ENCODE data around the gene ENTREP1. TPM values are rescaled to one million over a fixed set of nuclear protein-coding genes. Genes with fewer than 3 reads are reported as not detected.

ENTREP1 gene
- total RNA-seq, 1 donor from 2014 or later = 2.6 TPM

DNA sequence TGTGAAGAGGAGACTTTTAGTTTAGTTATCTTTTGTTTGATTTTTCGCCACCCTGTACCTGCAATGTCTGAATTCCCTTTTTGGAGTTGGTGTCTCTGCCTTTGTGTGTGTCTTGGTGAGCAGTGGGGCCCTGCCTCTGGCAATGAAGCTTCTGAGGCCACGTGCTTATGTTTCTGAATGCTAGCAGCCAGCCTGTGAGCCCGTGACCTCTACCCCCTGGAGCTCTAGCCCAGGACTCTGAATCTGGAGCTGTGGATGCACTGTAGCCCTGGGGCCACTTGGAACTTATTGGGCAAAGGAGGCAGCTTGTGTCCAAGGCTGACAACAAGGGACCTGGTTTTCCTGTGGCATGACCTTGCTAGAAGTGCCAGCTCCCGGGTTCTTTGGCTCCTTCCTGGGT is 19.4 kb downstream of the ENTREP1 start:
- Mint-ChIP-seq H3K4me1 (peaks cover 19% of the 10 kb centered on the region), H3K36me3 (peaks cover 3% of the 10 kb centered on the region), H3K9me3 (peaks cover 3% of the 10 kb centered on the region), H3K27me3 (ENCODE audit: low read depth) (no peaks in the 10 kb centered on the region), H3K27ac (no peak overlapping the region), H3K4me3 (no peak overlapping the region)
- TF ChIP-seq, protein P1, sequence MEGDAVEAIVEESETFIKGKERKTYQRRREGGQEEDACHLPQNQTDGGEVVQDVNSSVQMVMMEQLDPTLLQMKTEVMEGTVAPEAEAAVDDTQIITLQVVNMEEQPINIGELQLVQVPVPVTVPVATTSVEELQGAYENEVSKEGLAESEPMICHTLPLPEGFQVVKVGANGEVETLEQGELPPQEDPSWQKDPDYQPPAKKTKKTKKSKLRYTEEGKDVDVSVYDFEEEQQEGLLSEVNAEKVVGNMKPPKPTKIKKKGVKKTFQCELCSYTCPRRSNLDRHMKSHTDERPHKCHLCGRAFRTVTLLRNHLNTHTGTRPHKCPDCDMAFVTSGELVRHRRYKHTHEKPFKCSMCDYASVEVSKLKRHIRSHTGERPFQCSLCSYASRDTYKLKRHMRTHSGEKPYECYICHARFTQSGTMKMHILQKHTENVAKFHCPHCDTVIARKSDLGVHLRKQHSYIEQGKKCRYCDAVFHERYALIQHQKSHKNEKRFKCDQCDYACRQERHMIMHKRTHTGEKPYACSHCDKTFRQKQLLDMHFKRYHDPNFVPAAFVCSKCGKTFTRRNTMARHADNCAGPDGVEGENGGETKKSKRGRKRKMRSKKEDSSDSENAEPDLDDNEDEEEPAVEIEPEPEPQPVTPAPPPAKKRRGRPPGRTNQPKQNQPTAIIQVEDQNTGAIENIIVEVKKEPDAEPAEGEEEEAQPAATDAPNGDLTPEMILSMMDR (IDR thresholded peaks at IDR 0.05; ENCODE audit: unreplicated experiment) = no peak
- no peak for DNase-seq (ENCODE audit: low spot score in 2 of 2, unreplicated experiment in 2 of 2)

DNA sequence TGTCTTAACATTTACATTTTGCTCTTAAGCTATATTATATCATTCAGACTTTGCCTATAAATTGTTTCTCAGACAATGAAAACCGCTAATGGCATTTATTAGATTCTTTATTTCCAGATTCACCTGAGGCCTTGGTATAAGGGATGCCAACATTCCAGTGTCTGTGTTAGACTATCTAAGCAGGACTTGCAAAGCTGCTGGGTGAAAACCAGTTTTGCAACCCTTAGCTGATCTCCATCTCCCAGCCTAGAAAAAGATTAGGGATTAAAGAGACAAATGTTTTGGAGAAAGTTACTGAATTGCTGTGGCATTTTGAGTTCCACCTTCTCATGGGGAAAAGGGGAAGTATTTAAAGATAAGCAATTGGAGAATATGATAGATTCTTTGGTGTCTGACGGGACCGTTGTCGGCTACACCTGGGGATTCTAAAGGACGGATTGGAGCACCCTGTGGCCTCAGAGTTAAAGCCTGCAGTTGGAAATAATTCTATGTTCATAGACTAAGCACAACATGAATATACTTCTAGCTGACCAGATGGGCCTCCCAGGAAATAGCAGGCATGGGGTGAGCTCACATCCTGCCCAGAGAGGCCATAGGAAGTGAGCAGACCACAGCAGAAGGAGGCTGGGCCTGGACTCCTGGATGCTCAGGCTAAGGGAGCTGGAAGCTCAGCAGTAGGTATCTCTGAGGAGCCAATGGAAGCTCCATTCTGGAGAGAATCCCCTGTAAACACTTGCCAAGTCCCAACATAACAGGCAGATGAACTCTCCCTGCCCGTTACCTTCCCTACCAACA is 21.8 kb downstream of the ENTREP1 start:
- TF ChIP-seq, protein P1 (IDR thresholded peaks at IDR 0.05; ENCODE audit: unreplicated experiment) = no peak
- H3K4me1 Mint-ChIP-seq = peaks cover 19% of the 10 kb centered on the region
- H3K27me3 Mint-ChIP-seq (ENCODE audit: low read depth) = no peaks in the 10 kb centered on the region
- no peak overlapping the region for H3K4me3 Mint-ChIP-seq
- H3K9me3 Mint-ChIP-seq = peaks cover 13% of the 10 kb centered on the region
- DNase-seq (ENCODE audit: low spot score in 2 of 2, unreplicated experiment in 2 of 2) = no peak
- H3K27ac Mint-ChIP-seq = peak overlapping the region; percentile 71
- H3K36me3 Mint-ChIP-seq = peaks cover 3% of the 10 kb centered on the region

DNA sequence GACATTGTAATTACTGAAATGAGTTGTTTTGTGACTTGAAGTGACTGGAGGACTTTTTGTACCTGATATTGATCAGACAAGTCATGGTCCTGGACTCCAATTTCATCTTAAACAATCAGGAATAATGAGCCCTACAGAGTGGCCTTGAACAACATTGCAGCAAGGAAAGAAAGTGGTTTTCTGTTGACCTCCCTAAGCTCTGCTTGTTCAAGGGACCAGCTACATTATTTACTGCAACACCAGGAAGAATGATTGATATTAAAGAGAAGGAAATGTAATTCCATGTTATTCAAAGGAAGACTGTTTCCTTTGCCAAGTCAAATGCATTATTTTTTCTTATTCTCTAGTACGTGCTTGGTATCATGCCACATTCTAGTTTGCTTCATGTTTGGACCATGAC is 22.6 kb downstream of the ENTREP1 start:
- Mint-ChIP-seq H3K9me3 (peaks cover 13% of the 10 kb centered on the region), H3K27ac (peak overlapping the region; percentile 71), H3K27me3 (ENCODE audit: low read depth) (no peaks in the 10 kb centered on the region), H3K4me1 (peaks cover 19% of the 10 kb centered on the region), H3K4me3 (no peak overlapping the region), H3K36me3 (peaks cover 3% of the 10 kb centered on the region)
- no peak for DNase-seq (ENCODE audit: low spot score in 2 of 2, unreplicated experiment in 2 of 2)
- TF ChIP-seq, protein P1 (IDR thresholded peaks at IDR 0.05; ENCODE audit: unreplicated experiment) = no peak

DNA sequence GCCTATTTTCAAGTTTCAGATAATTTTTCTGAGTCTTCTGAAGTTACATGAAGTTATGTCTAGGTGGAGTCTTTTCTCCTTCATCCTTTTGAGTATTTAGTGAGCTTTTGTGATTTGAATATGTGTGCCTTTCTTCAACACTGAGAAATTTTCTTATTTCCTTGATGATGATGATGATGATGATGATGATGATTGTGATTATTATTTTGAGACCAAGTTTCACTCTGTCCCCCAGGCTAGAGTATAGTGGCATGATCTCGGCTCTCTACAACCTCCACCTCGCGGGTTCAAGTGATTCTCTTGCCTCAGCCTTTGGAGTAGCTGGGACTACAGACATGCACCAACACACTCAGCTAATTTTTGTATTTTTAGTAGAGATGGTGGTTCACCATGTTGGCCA is 26.2 kb downstream of the ENTREP1 start:
- no peak overlapping the region for H3K27ac Mint-ChIP-seq
- TF ChIP-seq, protein P1 (IDR thresholded peaks at IDR 0.05; ENCODE audit: unreplicated experiment) = no peak
- H3K4me1 Mint-ChIP-seq = peaks cover 16% of the 10 kb centered on the region
- peaks cover 3% of the 10 kb centered on the region for H3K36me3 Mint-ChIP-seq
- peaks cover 13% of the 10 kb centered on the region for H3K9me3 Mint-ChIP-seq
- DNase-seq (ENCODE audit: low spot score in 2 of 2, unreplicated experiment in 2 of 2) = no peak
- H3K4me3 Mint-ChIP-seq = no peak overlapping the region
- no peaks in the 10 kb centered on the region for H3K27me3 Mint-ChIP-seq (ENCODE audit: low read depth)

DNA sequence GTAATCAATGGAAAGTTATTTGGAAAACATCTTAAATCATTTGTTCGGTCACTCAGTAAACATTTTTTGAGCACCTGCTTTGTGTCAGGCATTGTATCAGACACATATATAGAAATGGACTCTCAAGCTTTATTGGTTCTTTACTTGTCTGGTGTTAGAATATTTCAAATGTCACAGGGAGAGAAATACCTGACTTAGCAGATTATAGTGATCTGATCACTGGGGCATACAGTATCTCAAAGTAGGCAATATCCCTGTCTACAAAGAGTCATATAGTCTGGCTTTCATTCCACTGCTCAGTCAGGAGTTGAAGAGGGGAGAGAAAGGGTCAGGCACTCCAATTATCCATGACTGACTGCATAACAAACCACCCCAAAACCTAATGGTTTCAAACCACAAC is 30.2 kb downstream of the ENTREP1 start:
- H3K4me3 Mint-ChIP-seq = no peak overlapping the region
- no peaks in the 10 kb centered on the region for H3K27me3 Mint-ChIP-seq (ENCODE audit: low read depth)
- no peaks in the 10 kb centered on the region for H3K36me3 Mint-ChIP-seq
- no peak for DNase-seq (ENCODE audit: low spot score in 2 of 2, unreplicated experiment in 2 of 2)
- TF ChIP-seq, protein P1 (IDR thresholded peaks at IDR 0.05; ENCODE audit: unreplicated experiment) = no peak
- peaks cover 3% of the 10 kb centered on the region for H3K9me3 Mint-ChIP-seq
- no peak overlapping the region for H3K27ac Mint-ChIP-seq
- no peaks in the 10 kb centered on the region for H3K4me1 Mint-ChIP-seq

Data from mesothelial cell of epicardium (in vitro differentiated cells).